ENCODE results near the gene DENND1A.

DNA sequence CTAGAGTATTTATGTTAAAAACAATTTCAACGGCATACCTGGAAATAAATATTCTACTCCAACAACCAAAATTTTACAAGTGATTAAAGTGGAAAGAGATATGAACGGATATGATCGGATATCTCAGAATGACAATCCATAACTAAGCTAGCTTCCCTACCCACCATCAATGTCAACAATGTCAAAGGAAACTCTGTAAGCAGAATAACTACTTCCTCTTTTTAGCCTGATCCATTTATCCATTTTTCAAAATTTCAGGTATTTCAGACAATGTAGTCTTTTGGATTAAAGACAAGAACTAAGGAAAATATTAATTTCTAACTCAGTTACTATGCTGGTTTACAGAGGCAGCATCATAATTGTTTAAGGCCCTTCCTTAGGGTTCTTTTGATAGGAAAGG is 188.7 kb downstream of the DENND1A start:
- TF ChIP-seq ZNF274 (IDR thresholded peaks at IDR 0.05; ENCODE audit: low read depth, low read length) (no peak), YY1 (IDR thresholded peaks at IDR 0.05; ENCODE audit: insufficient read depth, insufficient read length) (no peak), SUZ12 (IDR thresholded peaks at IDR 0.05; ENCODE audit: extremely low read depth, insufficient read depth, insufficient read length) (no peak)

All from NT2/D1 (cell line).